Gastrocnemius medialis (tissue), 4 donors: ENCODE data around the gene CYB5R3. TPM values are rescaled to one million over a fixed set of nuclear protein-coding genes. Genes with fewer than 3 reads are reported as not detected.

Experiments used
- ATAC-seq, 2 donors: fragments of 150-250 bp; one replicate each; pipeline ENCODE4 v1.9.1; 2016
- DNase-seq, 2 donors: peaks; one replicate each; pipeline ENCODE4 v3.0.0-alpha.2; 2019
- H3K27ac ChIP-seq, 4 donors: fragments of 200-600 bp; sonication (generic); 1 replicate in 1 of 4; 2 replicates in 3 of 4; pipeline ENCODE4 v1.5.1; 2016 to 2018; ENCODE audit warnings: mild to moderate bottlenecking in 2 of 4, moderate library complexity in 1 of 4
- H3K27me3 ChIP-seq, 3 donors: fragments of 200-600 bp; sonication (generic) in 2 of 3; 1 replicate in 1 of 3; 2 replicates in 2 of 3; pipeline versions ENCODE4 v1.5.1 to v1.6.0; 2016 to 2019; ENCODE audit warnings: mild to moderate bottlenecking in 1 of 3, moderate library complexity in 1 of 3
- H3K36me3 ChIP-seq, 2 donors: fragments of 200-600 bp; sonication (generic) in 1 of 2; one replicate each; pipeline ENCODE4 v1.5.1; 2017 to 2018
- H3K4me1 ChIP-seq, 2 donors: fragments of 200-600 bp; sonication (generic) in 1 of 2; one replicate each; pipeline ENCODE4 v1.5.1; 2016 to 2017; ENCODE audit warnings: mild to moderate bottlenecking in 2 of 2
- H3K4me3 ChIP-seq, 4 donors: fragments of 200-600 bp; sonication (generic) in 3 of 4; 1 replicate in 1 of 4; 2 replicates in 3 of 4; pipeline ENCODE4 v1.5.1; 2016 to 2019; ENCODE audit warnings: mild to moderate bottlenecking in 2 of 4
- H3K9me3 ChIP-seq, 3 donors: fragments of 200-600 bp; sonication (generic) in 2 of 3; 1 replicate in 1 of 3; 2 replicates in 2 of 3; pipeline ENCODE4 v1.5.1; 2016 to 2019
- POLR2A ChIP-seq, 2 donors: fragments of 450-650 bp; IDR thresholded peaks; one replicate each; pipeline ENCODE4 v1.6.1; 2017; ENCODE audit warnings: antibody characterized with exemption in 2 of 2, mild to moderate bottlenecking in 2 of 2, moderate library complexity in 2 of 2
- in situ Hi-C, 4 donors: fragments of 200-750 bp; cut with MboI; loops; one replicate each; pipeline versions ENCODE4 v1.15.0 to v1.8.0; 2017; ENCODE audit warnings: low sequenced_read_pairs in 4 of 4
- intact Hi-C: fragments of 100-400 bp; cut with DNase I; formaldehyde crosslinking; loops from one replicate; pipeline ENCODE4 v1.15.1; 2023; ENCODE audit warnings: low total_unique reads
- total RNA-seq, 4 donors: library from RNA; depleted of rRNA; stranded (reverse); fragments of >200 nt; gene quantifications; one replicate each; pipeline versions ENCODE4 v1.1.0 to v1.2.3, GENCODE V29; 2016
- TF ChIP-seq, protein P1 (sequence below), 5 experiments: fragments of 450-650 bp in 3 of 5; fragments of 200-600 bp in 2 of 5; sonication (generic) in 2 of 5; IDR thresholded peaks in 4 of 5; conservative IDR thresholded peaks in 1 of 5; 1 replicate in 4 of 5; 2 replicates in 1 of 5; pipeline ENCODE4 v1.5.1; 2016 to 2019; ENCODE audit warnings: antibody characterized with exemption in 5 of 5, mild to moderate bottlenecking in 3 of 5, moderate library complexity in 3 of 5

The CYB5R3 gene
- total RNA-seq, 4 donors from 2014 or later = 44.3 to 163 (median 105) TPM

DNA sequence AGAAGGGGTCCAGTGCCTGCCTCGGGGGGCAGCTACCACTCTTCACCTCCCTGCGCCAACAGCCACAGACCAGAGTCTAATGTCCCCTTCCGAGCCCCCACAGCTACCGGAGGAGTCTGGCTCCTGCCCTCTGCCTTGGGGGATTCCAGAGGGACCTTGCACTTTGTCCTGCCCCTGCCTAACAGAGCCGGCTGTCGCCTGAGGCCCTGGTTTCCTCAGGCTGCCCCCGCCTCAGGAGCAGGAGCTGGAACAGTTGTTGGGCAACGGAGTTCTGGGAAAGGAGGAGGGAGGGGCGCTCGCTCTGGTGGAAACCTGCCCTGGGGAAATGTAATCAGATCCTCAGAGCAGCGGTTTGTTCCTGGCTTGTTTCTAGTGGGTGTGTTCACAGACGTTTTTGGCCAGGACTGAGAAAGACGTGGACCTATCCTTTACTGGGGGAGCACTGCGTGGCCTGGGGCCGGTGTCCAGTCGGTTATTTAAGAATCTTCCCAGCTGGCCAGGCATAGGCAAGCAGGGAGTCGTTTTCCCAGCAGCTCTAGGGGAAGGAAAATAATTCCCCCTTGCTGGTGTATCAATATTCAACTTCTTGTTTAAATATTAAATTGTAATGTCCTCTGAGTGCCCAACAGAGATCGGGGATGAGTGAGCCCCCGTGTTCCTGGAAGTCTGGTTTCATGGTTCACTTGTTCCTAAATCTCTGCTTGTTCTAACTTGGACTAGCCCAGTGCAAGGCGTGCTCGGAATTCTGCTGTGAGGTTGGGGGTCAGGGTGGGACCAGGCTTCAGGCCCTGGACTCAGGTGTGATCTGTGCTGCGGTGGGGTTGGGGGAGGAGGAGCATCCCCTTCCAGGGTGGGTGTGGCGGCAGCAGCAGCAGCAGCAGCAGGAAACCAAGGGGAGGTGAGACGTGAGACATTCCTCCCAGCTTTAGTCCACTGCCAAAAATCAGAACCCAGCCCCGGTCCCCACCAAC is 39.3 kb upstream of the CYB5R3 start:
- peak; percentile 87 to 89 for TF ChIP-seq POLR2A (IDR thresholded peaks at IDR 0.05)
- TF ChIP-seq, protein P1, sequence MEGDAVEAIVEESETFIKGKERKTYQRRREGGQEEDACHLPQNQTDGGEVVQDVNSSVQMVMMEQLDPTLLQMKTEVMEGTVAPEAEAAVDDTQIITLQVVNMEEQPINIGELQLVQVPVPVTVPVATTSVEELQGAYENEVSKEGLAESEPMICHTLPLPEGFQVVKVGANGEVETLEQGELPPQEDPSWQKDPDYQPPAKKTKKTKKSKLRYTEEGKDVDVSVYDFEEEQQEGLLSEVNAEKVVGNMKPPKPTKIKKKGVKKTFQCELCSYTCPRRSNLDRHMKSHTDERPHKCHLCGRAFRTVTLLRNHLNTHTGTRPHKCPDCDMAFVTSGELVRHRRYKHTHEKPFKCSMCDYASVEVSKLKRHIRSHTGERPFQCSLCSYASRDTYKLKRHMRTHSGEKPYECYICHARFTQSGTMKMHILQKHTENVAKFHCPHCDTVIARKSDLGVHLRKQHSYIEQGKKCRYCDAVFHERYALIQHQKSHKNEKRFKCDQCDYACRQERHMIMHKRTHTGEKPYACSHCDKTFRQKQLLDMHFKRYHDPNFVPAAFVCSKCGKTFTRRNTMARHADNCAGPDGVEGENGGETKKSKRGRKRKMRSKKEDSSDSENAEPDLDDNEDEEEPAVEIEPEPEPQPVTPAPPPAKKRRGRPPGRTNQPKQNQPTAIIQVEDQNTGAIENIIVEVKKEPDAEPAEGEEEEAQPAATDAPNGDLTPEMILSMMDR (IDR thresholded peaks at IDR 0.05 in 4 of 5, conservative IDR thresholded peaks at IDR 0.05 in 1 of 5) = no peak
- in situ Hi-C loops (no loop called here), intact Hi-C loops (loop anchor here (1.0 to 5.0 kb wide), 2 partner anchors 9 to 41 kb away; partner anchors contain the start of gene CYB5R3)
- peak overlapping the region in 3 of 4 donors; percentile 3 to 37 (median 26) for H3K4me3 ChIP-seq
- H3K27me3 ChIP-seq = no peaks in the 10 kb centered on the region
- H3K36me3 ChIP-seq = no peaks in the 10 kb centered on the region
- DNase-seq (peak; percentile 95 to 98), ATAC-seq (peak; percentile 92 to 97)
- H3K27ac ChIP-seq = peak overlapping the region; percentile 91 to 99 (median 97)
- H3K9me3 ChIP-seq = no peaks in the 10 kb centered on the region
- peaks cover 70 to 74% of the 10 kb centered on the region in 2 donors for H3K4me1 ChIP-seq

DNA sequence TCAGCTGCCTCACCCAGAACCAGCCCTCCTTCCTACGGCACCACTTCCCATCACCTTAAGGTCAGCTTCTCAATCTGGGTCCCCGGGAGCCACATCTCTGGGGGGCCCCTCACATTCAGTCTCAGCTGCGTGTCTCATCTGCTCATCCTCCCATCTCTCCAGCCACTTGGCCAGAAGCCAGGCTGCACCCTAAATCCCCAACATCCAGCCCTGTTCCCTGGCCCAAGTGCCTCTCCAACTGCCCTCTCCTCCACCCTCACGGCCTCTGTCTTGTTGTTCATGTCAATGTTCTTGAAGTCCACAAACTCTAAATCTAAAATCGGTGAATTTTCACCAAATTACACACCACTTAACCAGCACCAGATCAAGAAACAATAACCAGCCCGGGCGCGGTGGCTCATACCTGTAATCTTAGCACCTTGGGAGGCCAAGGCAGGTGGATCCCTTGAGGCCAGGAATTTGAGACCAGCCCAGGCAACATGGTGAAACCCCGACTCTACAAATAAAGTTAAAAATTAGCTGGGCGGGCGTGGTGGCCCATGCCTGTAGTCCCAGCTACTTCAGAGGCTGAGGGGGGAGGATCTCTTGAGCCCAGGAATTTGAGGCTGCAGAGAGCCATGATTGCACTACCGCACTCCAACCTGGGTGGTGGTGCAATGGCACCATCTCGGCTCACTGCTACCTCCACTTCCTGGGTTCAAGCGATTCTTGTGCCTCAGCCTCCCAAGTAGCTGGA is 37.7 kb upstream of the CYB5R3 start:
- in situ Hi-C loops = no loop called here
- peak overlapping the region; percentile 91 to 99 (median 97) for H3K27ac ChIP-seq
- peaks cover 85 to 90% of the 10 kb centered on the region in 2 donors for H3K4me1 ChIP-seq

DNA sequence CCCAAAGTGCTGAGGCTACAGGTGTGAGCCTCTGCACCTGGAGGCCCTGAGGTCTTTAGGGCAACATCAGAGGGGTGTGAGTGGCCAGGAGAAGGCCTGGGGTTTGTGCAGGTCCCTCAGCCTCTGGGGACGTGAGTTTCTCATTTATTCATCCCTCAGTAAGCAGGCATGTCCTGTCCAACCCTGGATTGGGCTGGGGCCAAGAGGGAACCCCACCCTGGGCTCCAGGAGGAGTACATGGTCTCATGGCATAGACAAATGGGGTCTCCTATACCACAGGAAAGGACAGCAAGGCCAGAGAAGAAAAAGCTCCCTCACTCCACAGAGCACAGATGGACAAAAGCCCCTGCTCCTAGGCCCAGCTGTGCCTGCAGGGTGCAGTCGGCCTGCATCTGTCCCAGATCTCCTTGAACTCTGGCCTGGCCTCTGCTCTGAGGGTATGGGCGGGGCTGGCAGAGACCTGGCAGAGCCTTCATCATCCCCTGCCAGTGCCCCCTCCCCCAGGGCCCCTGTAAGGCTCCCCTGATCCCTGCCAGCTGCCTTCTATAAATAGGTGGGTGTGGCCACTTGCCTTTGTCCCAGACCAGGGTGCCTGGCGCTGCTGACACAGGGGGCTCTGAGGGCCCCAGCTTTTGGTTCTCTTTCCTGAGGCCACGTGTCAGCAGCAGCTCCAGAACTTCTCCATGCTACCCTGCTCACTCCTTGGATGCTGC is 36.9 kb upstream of the CYB5R3 start:
- intact Hi-C loops (loop anchor here (2.0 to 5.0 kb wide), 2 partner anchors 39 to 171 kb away; partner anchors contain the start of genes ARFGAP3 and CYB5R3), in situ Hi-C loops (no loop called here)
- TF ChIP-seq POLR2A (IDR thresholded peaks at IDR 0.05) = peak; percentile 48 to 76
- TF ChIP-seq, protein P1 (IDR thresholded peaks at IDR 0.05 in 4 of 5, conservative IDR thresholded peaks at IDR 0.05 in 1 of 5) = peak in 1 of 5 experiments; percentile 20
- H3K4me1 ChIP-seq = peaks cover 82 to 86% of the 10 kb centered on the region in 2 donors
- no peaks in the 10 kb centered on the region for H3K36me3 ChIP-seq
- H3K4me3 ChIP-seq = no peak overlapping the region
- H3K27ac ChIP-seq = peak overlapping the region; percentile 91 to 99 (median 97)
- ATAC-seq (peak in 1 of 2 donors; percentile 18), DNase-seq (peak in 1 of 2 donors; percentile 86)
- no peaks in the 10 kb centered on the region for H3K27me3 ChIP-seq
- H3K9me3 ChIP-seq = no peaks in the 10 kb centered on the region

More for the DNA sequence above, 37.7 kb upstream of the CYB5R3 start:
- no peaks in the 10 kb centered on the region for H3K27me3 ChIP-seq
- ATAC-seq = no peak
- no peaks in the 10 kb centered on the region for H3K9me3 ChIP-seq
- no peaks in the 10 kb centered on the region for H3K36me3 ChIP-seq
- intact Hi-C loops = loop anchor here (2.0 to 5.0 kb wide), 2 partner anchors 40 to 170 kb away; partner anchors contain the start of genes ARFGAP3 and CYB5R3
- H3K4me3 ChIP-seq = no peak overlapping the region
- DNase-seq = no peak
- no peak for TF ChIP-seq POLR2A (IDR thresholded peaks at IDR 0.05)
- TF ChIP-seq, protein P1 (IDR thresholded peaks at IDR 0.05 in 4 of 5, conservative IDR thresholded peaks at IDR 0.05 in 1 of 5) = no peak
